ENCODE measurements around the gene FAM110D.

The FAM110D gene

DNA sequence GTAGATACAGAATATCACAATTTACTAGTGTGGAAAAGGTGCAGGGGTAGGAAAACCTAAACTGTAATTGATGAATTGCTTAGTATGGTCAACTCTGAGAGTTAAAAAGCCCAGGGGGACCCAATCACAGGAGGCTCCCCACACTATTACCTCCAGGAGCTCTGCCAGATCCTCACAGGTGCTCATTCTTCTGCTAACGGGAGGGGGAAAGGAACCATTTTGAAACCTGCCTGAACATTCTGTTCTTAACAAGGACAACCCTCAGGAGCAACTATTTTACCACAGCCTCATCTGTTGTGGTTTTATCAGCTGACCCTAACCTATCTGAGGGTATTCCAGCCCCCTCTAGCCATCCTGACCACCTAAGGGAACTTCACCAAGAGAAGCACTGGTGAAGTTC is 28.2 kb upstream of the FAM110D start:
- DNase-seq: no peak

DNA sequence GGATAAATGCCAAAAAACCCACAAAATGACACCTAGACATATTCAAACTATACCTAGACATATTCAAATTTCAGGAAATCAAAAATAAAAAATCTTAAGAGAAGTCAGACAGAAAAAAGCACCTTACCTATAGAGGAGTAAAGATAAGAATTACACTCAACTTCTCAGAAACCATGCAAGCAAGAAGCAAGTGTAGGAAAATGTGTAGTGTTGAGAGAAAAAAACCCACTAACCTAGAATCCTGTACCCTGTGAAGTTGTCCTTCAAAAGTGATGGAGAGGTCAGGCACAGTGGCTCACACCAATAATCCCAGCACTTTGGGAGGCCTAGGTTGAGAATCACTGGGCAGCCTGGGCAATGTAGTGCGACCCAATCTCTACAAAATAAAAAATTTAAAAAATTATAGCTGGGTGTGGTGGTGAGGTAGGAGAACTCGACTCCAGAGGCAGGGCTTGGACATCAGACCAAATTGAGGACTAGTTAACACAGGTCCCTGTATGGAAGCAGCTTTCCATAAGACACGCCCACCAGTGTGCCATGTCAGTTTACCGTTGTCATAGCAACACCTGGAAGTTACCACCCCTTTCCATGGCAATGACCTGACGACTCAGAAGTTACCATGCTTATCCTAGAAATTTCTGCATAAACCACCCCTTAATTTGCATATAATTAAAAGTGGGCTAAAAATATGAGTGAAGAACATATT is 26.6 kb upstream of the FAM110D start:
- no peak for DNase-seq

- DNase-seq: no peak
Measured at GRCh38 chr1:26132834-26133167, 26.1 kb upstream of the FAM110D start.

DNA sequence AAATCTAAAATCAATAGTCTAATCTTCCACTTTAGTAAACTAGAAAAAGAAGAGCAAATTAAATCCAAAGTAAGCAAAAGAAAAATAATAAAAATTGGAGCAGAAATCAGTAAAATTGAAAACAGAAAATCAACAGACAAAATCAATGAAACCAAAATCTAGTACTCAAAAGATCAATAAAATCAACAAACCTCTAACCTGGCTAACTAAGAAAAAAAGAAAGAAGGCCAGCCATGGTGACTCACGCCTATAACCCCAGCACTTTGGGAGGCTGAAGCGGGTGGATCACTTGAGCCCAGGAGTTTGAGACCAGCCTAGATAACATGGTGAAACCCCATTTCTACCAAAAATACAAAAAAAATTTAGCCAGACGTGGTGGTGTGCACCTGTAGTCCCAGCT is 24.4 kb upstream of the FAM110D start:
- DNase-seq: no peak

- DNase-seq: no peak
Measured at GRCh38 chr1:26138974-26139558, 19.8 kb upstream of the FAM110D start.

GRCh38 chr1:26142159-26142558 is 16.7 kb upstream of the FAM110D start:
- DNase-seq: no peak

GRCh38 chr1:26145041-26145959 is 13.6 kb upstream of the FAM110D start:
- DNase-seq: peak; percentile 92

DNA sequence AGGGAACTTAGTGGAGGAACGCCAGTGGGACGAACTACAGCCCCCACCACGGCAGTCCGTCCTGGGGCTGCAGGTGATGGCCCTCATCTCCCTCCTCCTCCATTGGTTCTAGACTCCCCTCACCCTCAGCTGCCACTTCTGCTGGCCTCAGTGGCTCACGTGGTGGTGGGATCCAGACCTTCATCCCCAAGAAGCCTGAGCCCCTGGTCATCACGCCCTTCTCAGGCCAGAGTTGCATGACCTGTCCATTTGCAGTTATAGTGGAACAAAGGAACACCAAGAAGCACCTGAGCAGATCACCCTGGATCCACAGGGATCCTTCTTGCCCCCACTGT is 13.0 kb upstream of the FAM110D start:
- no peak for DNase-seq

DNA sequence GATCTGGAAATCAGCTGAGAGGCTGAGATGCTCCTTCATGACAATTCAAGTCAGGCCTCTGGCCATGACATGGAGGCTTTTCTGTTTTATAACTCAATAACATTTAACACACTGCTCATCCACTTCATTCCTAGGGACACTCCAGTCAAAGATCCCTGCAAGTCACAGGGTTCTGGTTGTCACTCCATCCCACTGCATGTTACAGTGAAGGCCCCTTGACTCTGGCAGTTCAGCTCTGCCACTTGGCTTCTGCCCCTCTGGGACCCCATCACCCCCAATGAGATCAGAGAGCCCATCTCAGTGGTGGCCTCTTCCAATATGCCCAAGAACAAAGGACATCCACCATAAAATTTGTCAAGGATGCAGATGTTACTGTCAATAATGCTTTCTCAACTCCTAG is 10.0 kb upstream of the FAM110D start:
- DNase-seq: no peak

DNA sequence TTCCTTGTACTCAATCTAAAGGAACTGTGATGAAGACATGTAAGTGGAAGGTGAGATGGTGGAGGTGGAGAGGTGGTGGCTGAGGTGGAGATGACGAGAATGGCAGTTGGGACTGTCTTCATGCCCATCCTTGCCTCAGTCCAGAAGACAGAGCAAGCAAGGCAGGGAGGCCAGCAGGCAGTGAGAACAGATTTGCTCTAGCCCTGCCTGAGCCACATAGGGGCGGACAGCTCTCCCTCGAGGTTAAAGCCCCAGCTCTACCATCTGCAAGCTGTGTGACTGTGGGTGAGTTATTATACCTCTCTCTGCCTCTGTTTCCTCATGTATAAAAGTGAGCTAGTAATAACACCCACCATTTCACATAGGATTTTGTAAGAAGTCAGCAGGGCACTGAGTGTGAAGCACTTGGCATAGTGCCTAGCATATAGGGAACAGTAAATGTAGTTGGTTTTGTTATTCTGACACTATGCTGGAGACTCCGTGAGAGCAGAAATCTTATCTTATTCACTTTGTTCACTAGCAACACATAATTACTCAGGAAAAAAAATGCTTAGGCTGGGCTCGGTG is 4.8 kb upstream of the FAM110D start:
- DNase-seq: no peak

GRCh38 chr1:26154750-26155149 is 4.1 kb upstream of the FAM110D start:
- DNase-seq: no peak

DNA sequence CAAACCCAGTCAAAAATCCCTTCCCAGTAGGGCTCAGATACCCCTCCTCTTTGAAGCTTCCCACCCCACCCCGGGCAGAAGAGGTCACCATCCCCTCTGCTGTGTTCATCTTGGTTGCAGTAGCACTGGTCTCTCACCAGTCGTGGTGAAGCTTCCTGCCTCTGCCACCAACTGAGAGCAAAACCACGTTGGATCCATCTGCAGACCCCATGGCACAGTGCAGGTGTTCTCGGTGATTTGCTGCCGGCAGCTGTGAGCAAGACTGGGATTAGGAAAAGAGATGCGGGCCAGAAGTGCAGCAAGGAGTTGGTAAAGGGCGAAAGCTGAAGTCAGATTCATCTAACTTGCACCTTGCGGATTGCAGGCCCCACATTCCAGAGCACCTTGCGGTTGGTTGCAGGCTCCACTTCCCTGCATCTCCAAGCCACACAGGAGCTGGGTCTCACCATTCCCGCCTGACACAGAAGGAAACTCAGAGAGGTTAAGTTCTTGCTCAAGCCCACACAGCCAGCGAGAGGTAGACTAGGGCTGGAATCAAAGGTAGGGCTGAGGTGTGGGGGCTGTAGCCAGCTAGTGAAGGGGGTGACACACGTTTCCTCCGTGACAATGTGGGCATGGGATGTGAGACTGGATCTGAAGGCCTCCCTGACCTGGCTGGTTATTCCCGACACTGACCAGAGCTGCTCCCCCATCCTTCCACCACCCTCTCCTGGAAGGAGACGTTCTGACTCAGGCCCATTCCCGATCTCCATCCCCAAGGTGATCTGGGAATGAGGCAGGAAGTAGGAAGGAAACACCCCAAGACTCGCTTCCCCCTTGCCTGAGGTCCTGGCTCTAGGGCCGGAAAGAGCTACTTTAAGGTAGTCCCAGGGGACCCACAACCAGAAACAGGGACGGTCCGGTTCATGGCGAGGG is 3.3 kb upstream of the FAM110D start:
- DNase-seq: no peak

- peak; percentile 58 for DNase-seq
Measured at GRCh38 chr1:26156285-26157038, 2.4 kb upstream of the FAM110D start.

- no peak for DNase-seq
Measured at GRCh38 chr1:26158271-26158907, 490 bp upstream of the FAM110D start.

DNA sequence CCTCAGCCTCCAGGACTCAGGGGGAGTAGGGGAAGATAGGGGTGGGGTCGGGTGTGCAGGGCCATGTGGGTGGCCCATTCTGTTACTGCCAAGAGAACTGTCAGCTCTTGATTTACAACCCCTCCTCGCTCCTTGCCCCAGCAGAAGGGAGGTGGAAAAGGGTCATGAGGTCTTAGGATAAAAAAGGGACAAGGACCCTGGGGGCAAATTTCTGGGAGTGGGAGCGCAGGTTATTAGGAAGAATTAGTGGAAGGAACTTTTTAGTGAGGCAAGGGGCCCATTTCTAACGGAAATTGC is 812 bp downstream of the FAM110D start:
- no peak for DNase-seq

GRCh38 chr1:26160527-26161414 is 1.9 kb downstream of the FAM110D start:
- no peak for DNase-seq

DNA sequence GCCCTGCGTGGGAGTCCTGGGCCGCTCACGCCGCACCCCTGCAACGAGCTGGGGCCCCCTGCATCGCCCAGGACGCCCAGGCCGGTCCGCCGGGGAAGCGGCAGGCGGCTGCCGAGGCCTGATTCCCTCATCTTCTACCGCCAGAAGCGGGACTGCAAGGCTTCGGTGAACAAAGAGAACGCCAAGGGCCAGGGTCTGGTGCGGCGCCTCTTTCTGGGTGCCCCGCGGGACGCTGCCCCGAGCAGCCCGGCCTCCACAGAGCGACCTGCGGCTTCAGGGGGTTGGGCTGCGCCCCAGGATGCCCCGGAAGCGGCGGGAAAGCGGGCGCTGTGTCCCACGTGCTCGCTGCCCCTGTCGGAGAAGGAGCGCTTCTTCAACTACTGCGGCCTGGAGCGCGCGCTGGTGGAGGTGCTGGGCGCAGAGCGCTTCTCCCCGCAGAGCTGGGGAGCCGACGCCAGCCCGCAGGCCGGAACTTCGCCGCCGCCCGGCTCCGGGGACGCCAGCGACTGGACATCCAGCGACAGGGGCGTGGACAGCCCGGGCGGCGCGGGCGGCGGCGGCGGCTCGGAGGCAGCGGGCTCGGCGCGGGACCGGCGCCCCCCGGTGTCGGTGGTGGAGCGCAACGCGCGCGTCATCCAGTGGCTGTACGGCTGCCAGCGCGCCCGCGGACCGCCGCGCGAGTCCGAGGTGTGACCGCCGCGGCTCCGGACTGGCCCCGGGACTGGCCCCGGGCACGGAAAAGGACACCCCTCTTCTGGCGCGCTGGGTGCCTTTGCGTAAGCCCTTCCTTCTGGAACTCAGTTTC is 2.7 kb downstream of the FAM110D start:
- peak; percentile 79 for DNase-seq

DNA sequence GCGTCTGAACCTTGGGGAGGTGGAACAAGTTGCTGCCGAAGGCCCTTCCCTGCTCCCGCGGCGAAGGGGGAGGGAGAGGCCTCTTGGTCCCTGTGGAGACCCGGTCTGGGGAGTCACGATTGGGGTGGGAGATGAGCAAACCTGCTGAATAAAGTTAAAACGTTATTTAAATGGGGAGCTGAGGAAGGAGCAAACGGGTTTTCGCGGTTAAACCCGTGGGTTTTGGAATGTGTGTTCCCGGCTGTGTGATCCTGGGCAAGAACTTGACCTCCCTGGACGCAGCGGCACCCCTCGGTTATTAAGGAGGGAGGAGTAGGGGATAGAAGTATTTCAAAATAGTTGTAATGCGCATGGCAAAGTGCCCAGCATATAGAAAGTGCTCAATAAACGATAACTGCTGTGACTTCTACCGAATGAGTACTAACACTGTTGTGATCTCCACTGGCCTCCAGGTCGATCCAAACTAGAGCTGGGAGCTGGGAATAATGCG is 3.4 kb downstream of the FAM110D start:
- DNase-seq: no peak

- no peak for DNase-seq
Measured at GRCh38 chr1:26163684-26164035, 4.8 kb downstream of the FAM110D start.

Data from COR-L47 (cell line).